ENCODE results near the gene TCEANC. TPM values are rescaled to one million over a fixed set of nuclear protein-coding genes. Genes with fewer than 3 reads are reported as not detected.

Gene TCEANC
- 1 to 10 TPM; 3.1 to 5.9 (median 4.1) TPM for total RNA-seq

- no peak for TF ChIP-seq CTCF (IDR thresholded peaks at IDR 0.05; ENCODE audit: low read depth)
Measured at GRCh38 chrX:13652850-13653693, at the start of gene TCEANC. TSS of gene TCEANC (plus strand) at chrX:13653141. CDS start at chrX:13662509, 9,368 bp downstream.

- no peak for TF ChIP-seq CTCF (IDR thresholded peaks at IDR 0.05; ENCODE audit: low read depth)
Measured at GRCh38 chrX:13605611-13606010, 47.3 kb upstream of the TCEANC start.

GRCh38 chrX:13607331-13607995 is 45.5 kb upstream of the TCEANC start:
- TF ChIP-seq CTCF (IDR thresholded peaks at IDR 0.05; ENCODE audit: low read depth): no peak

GRCh38 chrX:13607996-13608365 is 45.0 kb upstream of the TCEANC start:
- TF ChIP-seq CTCF (IDR thresholded peaks at IDR 0.05; ENCODE audit: low read depth): no peak

- TF ChIP-seq CTCF (IDR thresholded peaks at IDR 0.05; ENCODE audit: low read depth): no peak
Measured at GRCh38 chrX:13614154-13614553, 38.8 kb upstream of the TCEANC start.

GRCh38 chrX:13620207-13620606 is 32.7 kb upstream of the TCEANC start:
- TF ChIP-seq CTCF (IDR thresholded peaks at IDR 0.05; ENCODE audit: low read depth): no peak

GRCh38 chrX:13622401-13622964 is 30.5 kb upstream of the TCEANC start:
- no peak for TF ChIP-seq CTCF (IDR thresholded peaks at IDR 0.05; ENCODE audit: low read depth)
